Measurements from ENCODE around the gene NTHL1. TPM values are rescaled to one million over a fixed set of nuclear protein-coding genes. Genes with fewer than 3 reads are reported as not detected.

The NTHL1 gene
- total and polyA plus RNA-seq, 9 of the 15 experiments (the other 6 are each of a cell fraction or from before 2014, with no cell fraction given), result 1.1 to 58.8 (median 17.6) TPM

DNA sequence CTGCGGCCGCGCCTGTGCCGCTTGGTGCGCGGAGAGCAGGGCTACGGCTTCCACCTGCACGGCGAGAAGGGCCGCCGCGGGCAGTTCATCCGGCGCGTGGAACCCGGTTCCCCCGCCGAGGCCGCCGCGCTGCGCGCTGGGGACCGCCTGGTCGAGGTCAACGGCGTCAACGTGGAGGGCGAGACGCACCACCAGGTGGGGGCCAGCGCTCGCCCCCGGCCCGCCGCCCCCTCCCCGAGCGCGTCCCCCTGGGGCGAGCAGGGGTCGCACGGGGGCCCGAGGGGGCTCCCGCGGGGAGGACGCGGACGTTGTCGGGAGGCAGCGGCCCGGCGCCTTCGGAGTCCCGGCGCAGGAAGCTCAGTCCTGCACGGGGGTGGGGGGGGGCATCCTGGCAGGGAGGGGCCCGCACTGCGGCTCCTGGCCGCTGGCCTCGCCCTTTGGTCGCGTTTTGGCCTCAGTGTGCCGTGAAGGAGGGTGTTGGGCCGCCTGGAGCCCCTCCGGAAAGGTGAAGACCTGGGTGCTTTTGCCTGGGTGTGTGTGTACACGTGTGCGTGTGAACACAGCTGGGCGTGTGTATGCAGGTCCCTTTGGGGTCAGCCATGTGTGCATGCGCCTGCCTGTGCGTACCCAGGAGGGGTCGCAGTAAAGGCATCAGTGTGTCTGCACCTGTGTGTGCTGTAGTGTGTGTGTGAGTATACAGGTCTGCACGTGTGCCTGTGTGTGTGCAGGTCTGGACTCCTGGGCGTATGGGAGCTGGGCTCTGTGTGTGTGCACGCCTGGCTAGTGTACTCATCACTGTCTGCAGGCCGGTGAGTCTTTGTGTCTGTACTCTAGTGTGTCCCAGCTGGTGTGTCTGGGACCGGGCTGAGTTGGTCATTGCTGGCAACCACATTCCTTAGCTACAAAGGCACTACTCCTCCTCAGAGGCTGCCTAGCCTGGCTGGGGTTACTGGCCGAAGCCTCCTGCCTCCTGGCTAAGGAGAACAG is 20.3 kb downstream of the NTHL1 start (continued):
- TF ChIP-seq PHF8 (IDR thresholded peaks at IDR 0.05; ENCODE audit: borderline replicate concordance, low read length) (peak; percentile 44; the same call in 1 of the 2 replicates), DACH1 (IDR thresholded peaks at IDR 0.05; ENCODE audit: partially characterized antibody) (no peak)

DNA sequence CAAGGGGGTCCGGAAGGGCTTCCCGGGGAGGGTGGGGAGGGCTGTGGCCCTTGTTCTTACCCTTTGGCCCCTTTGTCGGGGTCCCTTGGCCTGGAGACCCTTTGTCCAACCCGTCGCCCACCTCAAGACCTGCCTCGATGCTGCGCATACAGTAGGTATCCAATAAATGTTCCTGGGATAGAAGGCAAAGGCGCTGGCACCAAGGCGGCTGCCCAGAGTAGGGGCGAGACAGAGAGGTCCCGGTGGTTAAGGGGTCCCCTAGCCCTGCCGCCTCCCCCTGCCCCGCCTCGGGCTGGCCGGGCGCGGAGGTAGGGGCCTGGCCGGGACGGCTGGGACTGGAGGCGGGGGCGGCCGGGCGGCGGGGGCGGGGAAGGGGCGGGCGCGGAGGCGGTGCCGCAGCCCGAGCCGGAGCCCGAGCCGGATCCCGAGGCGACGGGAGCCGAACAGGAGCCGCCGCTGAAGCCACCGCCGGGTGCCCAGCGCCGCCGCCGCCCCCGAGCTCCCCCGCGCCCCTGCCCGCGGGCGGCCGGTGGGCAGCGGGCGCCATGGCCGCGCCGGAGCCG is 21.1 kb downstream of the NTHL1 start, which contains the start of gene NHERF2:
Gene NHERF2 (plus strand): TSS at position 442 of the 563 bp plus-strand sequence. CDS start 104 bp downstream, at position 546.
- Histone ChIP-seq H3K79me2 (ENCODE audit: control insufficient read depth, insufficient read depth, low read length) (peaks cover 16% of the 10 kb centered on the region), H3K27ac (ENCODE audit: extremely low read depth, low read depth, low read length) (peak within 1 kb of the TSS; percentile 56; the same call in 1 of the 3 replicates), H3K9ac (ENCODE audit: insufficient read depth in 1 of 2, low read depth in 2 of 2, low read length in 2 of 2) (peak within 1 kb of the TSS; percentile 46 to 86), H3K27me3 (ENCODE audit: control insufficient read depth in 2 of 2, insufficient read depth in 2 of 2, low read length in 2 of 2) (no peaks in the 10 kb centered on the region), H3K36me3 (ENCODE audit: control insufficient read depth, insufficient read depth, low read length) (peaks cover 7% of the 10 kb centered on the region; the same call in 1 of the 3 replicates), H3K4me3 (peak within 1 kb of the TSS; percentile 61), H3K9me1 (ENCODE audit: control insufficient read depth, insufficient read depth, low read length) (peaks cover 3% of the 10 kb centered on the region), H4K20me1 (replicated peaks; ENCODE audit: control insufficient read depth, insufficient read depth, low read length) (0 out of 2 replicates have a peak, but pooled peaks cover 7% of the 10 kb centered on the region), H3K4me1 (replicated peaks in 1 of 2; ENCODE audit: control insufficient read depth in 2 of 2, insufficient read depth in 2 of 2, low read length in 2 of 2) (peaks cover 23 to 84% of the 10 kb centered on the region in 2 experiments; a peak in 4 of 5 replicates), H3K4me2 (ENCODE audit: insufficient read depth, low read length) (peak within 1 kb of the TSS; percentile 93), H2AFZ (ENCODE audit: low read depth, low read length) (peak within 1 kb of the TSS; percentile 88), H3K9me3 (replicated peaks; ENCODE audit: control insufficient read depth, insufficient read depth, low read depth, low read length) (no peaks in the 10 kb centered on the region)
- BruUV-seq (replicated peaks), result no TSS peak
- in situ Hi-C loops (cut with MboI) (no loop called here), intact Hi-C loops (cut with micrococcal nuclease) (no loop called here)
- FAIRE-seq, result no peak
- ChIA-PET CTCF (ENCODE audit: low intra/inter-chr PET ratio) (no interaction called here), POLR2A (interaction anchor here (1.0 to 1.3 kb wide), 2 partner anchors 126 to 129 kb away, joined by 6 to 14 read pairs; partner anchors contain the start of gene TRAF7)
- peak; percentile 59 to 86 (median 84) for DNase-seq (ENCODE audit: extremely low read depth in 1 of 4, low spot score in 3 of 4)
- 23% methylated on average over 8 of the region's 59 CpGs for WGBS (ENCODE audit: insufficient coverage, low coverage, missing lambda C conversion rate)
- ATAC-seq, result peak; percentile 34
- peak; percentile 76 for TF ChIP-seq EGR1 (conservative IDR thresholded peaks at IDR 0.05)
- no peak for TF ChIP-seq FOXK2 (conservative IDR thresholded peaks at IDR 0.05 in 1 of 2, IDR thresholded peaks at IDR 0.05 in 1 of 2; ENCODE audit: low read depth in 2 of 2)
- TF ChIP-seq FOS (IDR thresholded peaks at IDR 0.05; ENCODE audit: extremely low read depth, insufficient read length), result no peak
- no peak for TF ChIP-seq ZNF583 (CRISPR knock-in tag; IDR thresholded peaks at IDR 0.05)
- TF ChIP-seq WHSC1 (IDR thresholded peaks at IDR 0.05; ENCODE audit: low read length), result no peak
- peak; percentile 19 for TF ChIP-seq TAF1 (IDR thresholded peaks at IDR 0.05; ENCODE audit: control insufficient read depth, extremely low read depth, insufficient read depth, low read length, severe bottlenecking)
- TF ChIP-seq, protein P1, sequence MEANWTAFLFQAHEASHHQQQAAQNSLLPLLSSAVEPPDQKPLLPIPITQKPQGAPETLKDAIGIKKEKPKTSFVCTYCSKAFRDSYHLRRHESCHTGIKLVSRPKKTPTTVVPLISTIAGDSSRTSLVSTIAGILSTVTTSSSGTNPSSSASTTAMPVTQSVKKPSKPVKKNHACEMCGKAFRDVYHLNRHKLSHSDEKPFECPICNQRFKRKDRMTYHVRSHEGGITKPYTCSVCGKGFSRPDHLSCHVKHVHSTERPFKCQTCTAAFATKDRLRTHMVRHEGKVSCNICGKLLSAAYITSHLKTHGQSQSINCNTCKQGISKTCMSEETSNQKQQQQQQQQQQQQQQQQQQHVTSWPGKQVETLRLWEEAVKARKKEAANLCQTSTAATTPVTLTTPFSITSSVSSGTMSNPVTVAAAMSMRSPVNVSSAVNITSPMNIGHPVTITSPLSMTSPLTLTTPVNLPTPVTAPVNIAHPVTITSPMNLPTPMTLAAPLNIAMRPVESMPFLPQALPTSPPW (CRISPR knock-in tag; IDR thresholded peaks at IDR 0.05), result peak; percentile 68; the same call in 1 of the 2 replicates
- TF ChIP-seq SRSF3 (IDR thresholded peaks at IDR 0.05; ENCODE audit: insufficient read depth, low read length), result no peak
- no peak for TF ChIP-seq OTX1 (CRISPR knock-in tag; IDR thresholded peaks at IDR 0.05)
- TF ChIP-seq CBX2 (IDR thresholded peaks at IDR 0.05; ENCODE audit: insufficient read depth, low read length, poor library complexity, severe bottlenecking), result no peak
- TF ChIP-seq ZNF830 (CRISPR knock-in tag; IDR thresholded peaks at IDR 0.05), result no peak
- no peak for TF ChIP-seq ZNF76 (CRISPR knock-in tag; IDR thresholded peaks at IDR 0.05; ENCODE audit: borderline replicate concordance)
- TF ChIP-seq, protein P2, sequence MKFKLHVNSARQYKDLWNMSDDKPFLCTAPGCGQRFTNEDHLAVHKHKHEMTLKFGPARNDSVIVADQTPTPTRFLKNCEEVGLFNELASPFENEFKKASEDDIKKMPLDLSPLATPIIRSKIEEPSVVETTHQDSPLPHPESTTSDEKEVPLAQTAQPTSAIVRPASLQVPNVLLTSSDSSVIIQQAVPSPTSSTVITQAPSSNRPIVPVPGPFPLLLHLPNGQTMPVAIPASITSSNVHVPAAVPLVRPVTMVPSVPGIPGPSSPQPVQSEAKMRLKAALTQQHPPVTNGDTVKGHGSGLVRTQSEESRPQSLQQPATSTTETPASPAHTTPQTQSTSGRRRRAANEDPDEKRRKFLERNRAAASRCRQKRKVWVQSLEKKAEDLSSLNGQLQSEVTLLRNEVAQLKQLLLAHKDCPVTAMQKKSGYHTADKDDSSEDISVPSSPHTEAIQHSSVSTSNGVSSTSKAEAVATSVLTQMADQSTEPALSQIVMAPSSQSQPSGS (CRISPR knock-in tag; IDR thresholded peaks at IDR 0.05), result no peak
- TF ChIP-seq ZNF239 (CRISPR knock-in tag; IDR thresholded peaks at IDR 0.05), result no peak
- TF ChIP-seq ZFX (CRISPR knock-in tag; IDR thresholded peaks at IDR 0.05), result peak; percentile 29; the same call in 1 of the 2 replicates

Measured in K562 (cell line).